GM21717 (cell line): ENCODE results near the gene ATP13A1.
"Not testable (repeated sequence)": the region's sequence is repeated elsewhere in the genome, so short reads cannot be mapped to it uniquely, and the experiment has no call there.

Experiments
- ATAC-seq: cut with Tn5 transposase; IDR thresholded peaks from one replicate; pipeline ENCODE4 v1.9.1; 2021; ENCODE audit warnings: mild to moderate bottlenecking, moderate library complexity; ENCODE audit not compliant: unreplicated experiment

Gene ATP13A1

DNA sequence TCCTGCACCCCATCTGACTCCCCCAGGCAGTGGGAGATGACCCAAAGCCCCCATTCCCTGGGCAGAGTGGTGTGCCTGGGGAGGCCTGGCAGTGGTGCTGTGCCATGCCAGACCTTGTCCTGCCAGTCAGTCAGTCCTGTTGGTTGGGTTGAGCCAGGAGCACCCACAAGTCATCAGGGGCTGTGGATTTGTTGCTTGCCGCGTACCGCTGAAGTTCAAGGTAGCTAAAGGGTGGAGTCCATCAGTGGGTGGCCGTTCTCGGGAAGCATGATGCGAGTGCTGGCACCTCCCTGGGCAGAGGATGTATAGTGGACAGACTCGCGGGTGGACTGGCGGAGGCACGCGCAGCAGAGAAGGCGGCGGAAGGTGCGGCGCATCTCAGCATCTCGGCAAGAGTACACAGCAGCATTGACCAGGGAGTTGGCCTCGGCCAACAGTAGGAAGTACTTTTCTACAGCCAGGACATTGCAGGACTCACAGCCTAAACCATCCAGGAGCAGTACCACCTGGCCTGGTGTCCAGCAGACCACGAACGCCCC lies 39.4 kb downstream of the ATP13A1 start:
- ATAC-seq = no peak

DNA sequence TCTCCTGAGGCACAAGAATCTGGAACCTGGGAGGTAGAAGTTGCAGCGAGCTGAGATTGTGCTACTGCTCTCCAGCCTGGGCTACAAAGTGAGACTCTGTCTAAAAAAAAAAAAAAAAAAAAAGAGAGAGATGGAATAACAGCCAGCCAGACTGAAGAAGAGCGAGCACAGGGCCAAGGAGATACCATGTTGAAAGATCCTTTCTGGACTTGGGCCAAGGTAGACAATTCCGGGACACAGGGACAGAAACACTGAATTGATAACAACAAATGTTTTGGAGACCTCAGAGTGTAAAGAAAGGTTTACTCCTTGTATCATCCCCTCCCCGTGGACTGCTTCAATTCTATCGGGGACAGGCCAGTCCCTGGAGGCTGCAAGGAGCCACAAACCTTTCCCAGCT lies 40.1 kb downstream of the ATP13A1 start:
- ATAC-seq = no peak

DNA sequence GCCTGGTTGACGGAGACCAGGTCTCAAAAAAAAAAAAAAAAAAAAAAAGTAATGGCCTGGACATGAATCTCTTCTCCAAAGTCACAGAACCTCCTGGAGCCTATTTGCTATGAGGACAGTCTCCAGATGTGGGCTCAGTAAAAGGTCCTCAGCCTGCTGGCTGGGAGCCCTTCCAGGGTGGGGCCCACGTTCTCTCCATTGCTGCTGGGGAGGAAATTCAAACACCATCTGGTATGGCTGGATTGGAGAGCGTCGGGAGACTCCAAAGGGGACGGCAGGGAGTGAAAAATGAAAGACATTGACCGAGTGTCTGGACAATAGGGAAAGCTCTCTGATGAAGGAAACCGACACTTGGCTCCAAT lies 43.6 kb downstream of the ATP13A1 start:
- no peak for ATAC-seq

DNA sequence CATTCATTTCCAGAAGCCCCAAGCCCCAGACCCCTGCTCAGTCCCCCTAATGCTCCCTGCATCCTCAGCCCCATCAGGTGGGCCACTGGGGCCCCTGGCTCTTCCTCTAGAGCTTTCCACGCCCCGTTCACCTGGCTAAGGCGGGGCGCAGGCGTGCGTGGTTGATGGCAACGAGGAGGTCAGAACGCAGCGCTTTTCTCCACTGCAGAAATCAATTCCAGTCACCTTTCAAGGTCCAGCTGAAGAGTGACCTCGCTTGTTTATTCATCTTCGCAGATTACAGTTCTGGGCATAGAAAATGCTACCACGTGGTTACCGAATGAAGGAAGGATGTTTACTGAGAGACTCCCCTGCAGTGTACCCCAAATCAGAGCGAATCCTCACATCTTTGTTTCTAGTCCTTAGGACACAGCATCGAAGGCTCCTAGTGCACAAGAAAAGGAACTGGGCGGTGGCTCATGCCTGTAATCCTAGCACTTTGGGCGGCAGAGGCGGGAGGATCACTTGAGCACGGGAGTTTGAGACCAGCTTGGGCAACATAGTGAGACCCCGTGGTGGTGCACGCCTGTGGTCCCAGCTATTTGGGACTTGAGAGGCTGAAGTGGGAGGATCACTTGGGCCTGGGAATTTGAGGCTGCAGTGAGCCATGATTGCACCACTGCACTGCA lies 44.2 kb downstream of the ATP13A1 start:
- no peak for ATAC-seq

DNA sequence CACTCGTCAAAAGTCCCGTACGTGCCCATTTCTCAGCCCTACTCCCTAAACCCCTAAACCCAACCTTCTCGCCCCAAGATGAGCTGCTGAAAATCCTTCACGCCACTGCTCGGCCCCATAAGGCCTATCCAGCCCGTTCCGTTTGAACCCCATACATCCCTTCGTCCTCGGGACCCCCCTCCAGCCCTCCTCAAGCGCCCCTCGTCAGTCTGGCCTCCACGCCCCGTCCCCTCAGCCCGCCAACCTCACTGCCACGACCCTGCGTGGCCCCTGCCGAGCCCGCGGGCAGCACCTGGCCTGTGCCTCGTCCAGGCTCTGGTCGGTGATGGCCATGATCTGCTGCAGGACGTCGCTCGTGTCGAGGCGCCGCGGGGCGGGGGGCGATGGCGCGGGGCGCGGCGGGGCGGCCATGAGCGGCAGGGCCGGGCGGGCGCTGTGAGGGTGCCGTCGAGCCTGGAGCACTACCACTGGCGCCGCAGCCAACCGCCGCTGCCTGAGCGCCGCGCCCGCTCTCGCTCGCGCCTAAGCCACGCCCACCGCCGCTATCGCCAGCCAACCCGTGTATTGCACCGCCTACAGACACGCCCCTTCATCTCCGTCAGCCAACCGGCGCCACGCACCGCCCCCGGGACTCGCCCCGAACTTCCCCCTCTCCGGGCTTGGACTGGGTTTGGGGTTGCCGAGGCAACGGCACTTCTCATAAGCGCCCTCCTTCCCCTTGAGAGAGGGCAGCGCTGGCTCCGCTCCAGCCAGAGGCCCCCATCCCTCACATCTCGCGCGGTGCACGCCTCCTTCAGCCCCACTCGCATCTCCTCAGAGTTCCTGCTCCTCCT lies 45.0 kb downstream of the ATP13A1 start, which contains the start of gene PBX4:
Gene PBX4, minus strand, starts transcription at position 469 of the 833 bp plus-strand sequence. Its CDS starts 58 bp downstream, at position 411.
- ATAC-seq = peak; percentile 87

DNA sequence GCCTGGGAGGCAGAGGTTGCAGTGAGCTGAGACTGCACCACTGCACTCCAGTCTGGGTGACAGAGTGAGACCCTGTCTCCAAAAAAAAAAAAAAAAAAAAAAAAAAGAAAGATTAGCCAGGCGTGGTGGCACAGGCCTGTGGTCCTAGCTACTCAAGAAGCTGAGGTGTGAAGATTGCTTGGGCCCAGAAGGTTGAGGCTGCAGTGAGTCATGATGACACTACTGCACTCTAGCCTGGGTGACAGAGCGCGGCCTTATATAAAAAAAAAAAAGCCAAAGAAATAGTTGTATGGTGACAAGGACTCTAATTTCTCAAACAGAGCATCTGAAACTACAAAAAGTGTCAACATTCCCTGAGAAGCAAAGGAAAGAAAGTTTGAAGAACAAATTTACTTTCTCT lies 48.4 kb downstream of the ATP13A1 start:
- no peak for ATAC-seq

DNA sequence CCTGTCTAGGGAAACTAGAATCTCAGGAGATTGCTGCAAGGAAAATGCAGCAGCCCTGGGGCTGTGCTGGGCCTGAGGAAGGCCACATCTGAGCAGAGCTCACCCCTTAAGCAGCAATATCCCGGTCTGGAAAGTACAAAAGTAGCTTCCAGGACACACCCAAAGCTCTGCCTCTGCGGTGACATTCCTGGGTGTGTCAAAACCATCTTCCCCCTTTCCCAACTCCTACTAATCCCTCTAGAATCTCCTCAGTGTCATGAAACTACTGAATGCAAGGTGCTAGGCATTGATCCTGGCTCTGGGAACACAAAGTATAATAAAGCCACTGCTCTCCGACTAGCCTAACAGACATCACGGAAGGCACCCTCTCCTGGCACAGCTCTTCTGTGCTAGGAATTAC lies 50.0 kb downstream of the ATP13A1 start:
- ATAC-seq = no peak

DNA sequence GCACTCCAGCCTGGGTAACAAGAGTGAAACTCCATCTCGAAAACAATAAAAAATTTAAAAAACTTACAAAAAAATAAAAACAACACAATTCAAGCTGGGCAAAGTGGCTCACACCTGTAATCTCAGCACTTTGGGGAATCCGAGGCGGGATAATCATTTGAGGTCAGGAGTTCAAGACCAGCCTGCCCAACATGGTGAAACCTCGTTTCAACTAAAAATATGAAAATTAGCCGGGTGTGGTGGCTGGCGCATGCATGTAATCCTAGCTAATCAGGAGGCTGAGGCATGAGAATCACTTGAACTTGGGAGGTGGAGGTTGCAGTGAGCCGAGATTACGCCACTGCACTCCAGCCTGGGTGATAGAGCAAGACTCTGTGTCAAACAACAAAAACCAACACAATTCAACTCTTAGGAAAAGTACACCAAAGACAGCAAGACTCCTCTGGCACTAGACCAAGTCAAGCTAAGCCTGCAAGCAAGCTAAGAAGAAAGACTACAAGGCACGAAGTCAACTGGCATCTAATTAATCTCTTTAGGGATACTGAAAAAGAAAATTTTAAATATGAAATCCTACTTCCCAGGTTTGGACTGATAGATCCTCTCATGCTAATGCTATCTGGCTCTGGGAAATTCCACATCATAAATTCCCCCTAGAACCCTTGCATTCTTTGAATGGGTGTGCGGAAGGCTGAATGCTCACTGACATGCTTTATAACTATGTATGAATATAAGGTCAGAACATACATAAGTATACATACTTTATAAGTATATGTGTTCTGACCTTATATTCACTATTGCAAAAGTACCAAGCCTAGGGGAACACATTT lies 52.9 kb downstream of the ATP13A1 start:
- ATAC-seq = no peak

DNA sequence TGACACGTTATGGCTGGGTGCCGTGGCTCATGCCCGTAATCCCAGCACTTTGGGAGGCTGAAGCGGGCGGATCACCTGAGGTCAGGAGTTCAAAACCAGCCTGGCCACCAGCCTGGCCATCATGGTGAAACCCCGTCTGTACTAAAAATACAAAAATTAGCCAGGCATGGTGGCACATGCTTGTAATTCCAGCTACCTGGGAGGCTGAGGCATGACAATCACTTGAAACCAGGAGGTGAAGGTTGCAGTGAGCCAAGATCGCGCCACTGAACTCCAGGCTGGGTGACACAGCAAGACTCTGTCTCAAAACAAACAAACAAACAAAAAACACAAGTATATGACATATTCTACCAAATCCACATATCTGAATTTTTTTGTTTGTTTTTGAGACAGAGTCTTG lies 56.8 kb downstream of the ATP13A1 start:
- not testable (repeated sequence) for ATAC-seq

DNA sequence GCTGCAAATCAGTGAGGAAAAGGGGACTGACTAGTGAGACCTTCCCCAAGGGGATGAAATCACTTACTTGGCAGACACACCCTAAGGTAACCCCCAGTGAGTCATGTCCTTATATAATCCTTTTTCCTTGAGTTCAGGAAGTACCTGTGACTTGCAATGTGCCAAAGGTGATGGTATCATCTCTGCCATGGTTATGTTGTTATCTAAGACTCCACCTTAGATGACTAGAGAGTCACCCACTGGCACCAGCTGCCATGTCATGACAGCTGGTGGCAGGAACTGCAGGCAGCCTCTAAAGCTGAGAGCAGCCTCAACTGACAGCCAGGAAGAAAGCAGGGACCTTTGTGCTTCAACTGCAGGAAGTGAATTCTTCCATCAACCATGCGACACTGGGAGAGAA lies 57.5 kb downstream of the ATP13A1 start:
- peak; percentile 41 for ATAC-seq

DNA sequence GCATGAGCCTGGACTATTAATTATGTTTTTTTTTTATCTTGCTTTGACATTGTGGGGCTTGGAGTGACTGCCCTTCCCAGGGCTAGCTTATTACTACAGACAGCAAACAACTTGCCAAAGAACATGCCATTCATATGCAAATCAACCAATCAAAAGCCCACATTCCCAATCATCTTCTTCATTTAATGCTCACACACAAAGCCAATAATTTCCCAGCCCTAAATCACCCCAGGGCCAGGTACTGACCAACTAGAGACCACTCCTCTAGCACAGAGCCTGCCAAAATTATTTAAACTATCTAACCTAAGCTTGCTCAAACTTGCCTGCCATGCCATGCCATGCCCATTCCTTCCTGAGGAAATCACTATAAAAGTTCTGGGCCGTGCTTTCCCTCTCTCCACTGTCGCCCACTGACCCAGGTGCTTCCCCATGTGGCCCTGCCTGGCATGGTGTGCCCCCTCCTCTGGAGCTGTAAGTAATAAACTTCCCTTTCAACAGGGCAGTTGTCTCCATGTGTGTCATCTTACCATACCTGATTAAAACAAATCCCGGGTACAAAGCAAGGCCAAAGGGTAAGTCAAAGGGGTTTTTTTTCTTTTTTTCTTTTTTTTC lies 60.7 kb downstream of the ATP13A1 start:
- ATAC-seq = no peak

DNA sequence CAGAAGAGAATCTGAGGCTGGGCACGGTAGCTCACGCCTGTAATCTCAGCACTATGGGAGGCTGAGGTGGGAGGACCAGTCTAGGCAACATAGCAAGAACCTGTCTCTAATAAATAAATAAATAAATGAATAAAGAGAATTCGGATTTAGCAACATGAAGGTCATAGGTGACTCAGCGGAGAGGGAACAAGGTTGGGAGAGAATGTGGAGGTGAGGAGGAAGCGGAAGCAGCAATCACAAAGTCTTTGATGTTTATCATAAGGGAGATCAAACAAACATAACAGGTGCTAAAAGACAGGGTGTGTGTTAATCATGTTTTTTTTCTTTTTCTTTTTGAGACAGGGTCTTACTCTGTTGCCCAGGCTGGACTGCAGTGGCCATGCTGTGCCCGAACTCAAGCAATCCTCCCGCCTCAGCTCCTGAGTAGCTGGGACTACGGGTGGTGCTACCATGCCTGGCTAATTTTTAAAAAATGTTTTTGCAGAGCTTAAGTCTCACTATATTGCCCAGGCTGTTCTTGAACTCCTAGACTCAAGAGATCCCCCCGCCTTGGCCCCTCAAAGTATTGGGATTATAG lies 61.3 kb downstream of the ATP13A1 start:
- no peak for ATAC-seq

DNA sequence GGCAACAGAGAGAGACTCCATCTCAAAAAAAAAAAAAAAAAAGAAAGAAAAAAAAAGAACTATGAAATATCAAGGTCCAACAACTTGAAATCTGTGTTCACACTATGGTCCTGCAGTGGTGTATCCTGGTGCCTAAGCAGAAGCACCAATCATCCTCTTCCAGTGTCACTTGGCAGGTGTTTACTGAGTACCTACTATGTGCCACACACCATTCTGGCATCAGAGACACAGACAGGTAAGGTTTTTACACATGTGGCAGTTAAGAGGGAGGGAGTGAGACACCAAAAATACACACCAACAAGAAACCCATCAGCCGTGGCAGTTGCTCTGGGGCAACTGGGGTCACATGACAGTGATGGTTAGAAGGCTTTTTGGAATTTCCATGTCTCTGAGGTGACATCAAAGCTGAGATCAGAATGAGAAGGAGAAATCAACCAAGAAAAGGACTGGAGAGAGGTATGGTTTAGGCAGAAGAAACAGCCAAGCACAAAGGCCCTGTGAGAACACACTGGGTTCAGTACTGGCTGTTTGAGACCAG lies 62.6 kb downstream of the ATP13A1 start:
- ATAC-seq = no peak

DNA sequence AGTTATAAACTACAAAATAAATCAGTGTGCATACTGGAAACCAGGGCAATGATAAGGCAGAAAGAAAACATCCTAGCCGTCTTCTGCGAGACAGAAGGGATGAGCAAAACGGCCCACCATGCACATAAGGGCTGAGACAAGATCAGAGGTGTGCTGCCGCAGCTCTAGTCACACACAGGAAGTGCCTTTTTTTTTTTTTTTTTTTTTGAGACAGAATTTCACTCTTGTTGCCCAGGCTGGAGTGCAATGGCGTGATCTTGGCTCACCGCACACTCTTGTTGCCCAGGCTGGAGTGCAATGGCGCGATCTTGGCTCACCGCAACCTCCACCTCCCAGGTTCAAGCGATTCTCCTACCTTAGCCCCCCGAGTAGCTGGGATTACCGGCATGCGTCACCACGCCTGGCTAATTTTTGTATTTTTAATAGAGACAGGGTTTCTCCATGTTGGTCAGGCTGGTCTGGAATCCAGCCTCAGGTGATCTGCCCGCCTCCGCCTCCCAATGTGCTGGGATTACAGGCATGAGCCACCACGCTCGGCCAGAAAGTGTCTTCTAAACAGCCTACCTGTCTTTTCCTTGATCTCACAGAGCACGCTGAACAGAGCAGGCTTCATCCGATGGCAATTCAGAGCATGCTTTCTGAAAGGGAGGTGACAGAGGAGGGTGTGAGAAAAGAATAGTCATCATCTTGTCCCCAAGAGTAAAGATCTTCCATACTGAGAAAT lies 64.6 kb downstream of the ATP13A1 start:
- ATAC-seq = not testable (repeated sequence)

DNA sequence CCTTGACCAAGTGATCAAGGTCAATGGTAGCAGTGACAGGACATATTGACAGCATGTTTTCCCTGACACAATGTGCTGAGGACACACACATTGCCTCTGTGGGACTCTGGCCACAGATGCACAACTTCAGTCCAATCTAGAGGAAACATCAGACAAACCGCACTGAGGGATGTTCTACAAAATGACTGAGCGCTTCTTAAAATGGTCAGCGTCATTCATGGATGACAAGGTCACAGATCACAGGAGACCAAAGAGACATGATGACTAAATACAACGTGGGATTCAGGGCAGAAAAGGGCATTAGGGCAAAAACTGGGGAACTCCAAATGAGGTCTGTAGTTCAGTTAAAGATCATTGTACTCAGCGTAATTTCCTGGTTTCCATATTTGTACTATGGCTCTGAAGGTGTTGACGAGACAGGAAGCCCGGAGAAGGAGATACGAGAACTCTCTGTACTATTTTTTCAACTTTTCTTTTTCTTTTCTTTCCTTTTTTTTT lies 65.6 kb downstream of the ATP13A1 start:
- peak; percentile 63 for ATAC-seq
